Fibroblast of the aortic adventitia (primary cell): ENCODE measurements around the gene ACKR3. TPM values are rescaled to one million over a fixed set of nuclear protein-coding genes. Genes with fewer than 3 reads are reported as not detected.

Experiments used
- DNase-seq: peaks from one replicate; pipeline ENCODE4 v3.0.0-alpha.2; 2010; ENCODE audit warnings: low read depth
- H3K4me3 ChIP-seq: 2 replicates; pipeline ENCODE4 v1.5.1; 2011; ENCODE audit warnings: low read depth, mild to moderate bottlenecking, control low read depth, low read length, moderate library complexity
- CTCF ChIP-seq: IDR thresholded peaks from 2 replicates; pipeline ENCODE4 v1.5.1; 2011; ENCODE audit warnings: mild to moderate bottlenecking, low read length, control low read depth, inconsistent platforms; ENCODE audit not compliant: insufficient read depth
- total RNA-seq: library from RNA; depleted of rRNA; stranded (reverse); fragments of >200 nt; gene quantifications from 2 replicates; pipeline ENCODE4 v1.2.3, GENCODE V29; 2012; ENCODE audit warnings: low replicate concordance

Gene ACKR3
- total RNA-seq, 1 donor = 0.72 TPM

- no peak overlapping the region for H3K4me3 ChIP-seq
- TF ChIP-seq CTCF = no peak
- no peak for DNase-seq
These were observed 43.1 kb downstream of the ACKR3 start for GRCh38 chr2:236612737-236613136.

GRCh38 chr2:236613612-236614011, 44.0 kb downstream of the ACKR3 start:
- no peak overlapping the region for H3K4me3 ChIP-seq
- no peak for DNase-seq
- TF ChIP-seq CTCF = no peak

GRCh38 chr2:236614551-236614950, 44.9 kb downstream of the ACKR3 start:
- no peak for DNase-seq
- TF ChIP-seq CTCF = no peak
- H3K4me3 ChIP-seq = no peak overlapping the region

GRCh38 chr2:236616031-236616430, 46.4 kb downstream of the ACKR3 start:
- no peak for DNase-seq
- no peak for TF ChIP-seq CTCF
- H3K4me3 ChIP-seq = no peak overlapping the region

- DNase-seq = no peak
- H3K4me3 ChIP-seq = no peak overlapping the region
- no peak for TF ChIP-seq CTCF
These were observed 47.0 kb downstream of the ACKR3 start for GRCh38 chr2:236616624-236617023.

- no peak for DNase-seq
- TF ChIP-seq CTCF = no peak
These were observed 47.7 kb downstream of the ACKR3 start for GRCh38 chr2:236617221-236617737.

GRCh38 chr2:236617796-236618195, 48.2 kb downstream of the ACKR3 start:
- no peak for DNase-seq
- no peak overlapping the region for H3K4me3 ChIP-seq
- no peak for TF ChIP-seq CTCF

More at GRCh38 chr2:236617221-236617737, 47.7 kb downstream of the ACKR3 start:
- H3K4me3 ChIP-seq = no peak overlapping the region
